ENCODE data around the gene CCDC34. TPM values are rescaled to one million over a fixed set of nuclear protein-coding genes. Genes with fewer than 3 reads are reported as not detected.

CCDC34 gene
- total RNA-seq, 4 donors from 2014 or later, result 1.8 to 4.7 (median 3.0) TPM

DNA sequence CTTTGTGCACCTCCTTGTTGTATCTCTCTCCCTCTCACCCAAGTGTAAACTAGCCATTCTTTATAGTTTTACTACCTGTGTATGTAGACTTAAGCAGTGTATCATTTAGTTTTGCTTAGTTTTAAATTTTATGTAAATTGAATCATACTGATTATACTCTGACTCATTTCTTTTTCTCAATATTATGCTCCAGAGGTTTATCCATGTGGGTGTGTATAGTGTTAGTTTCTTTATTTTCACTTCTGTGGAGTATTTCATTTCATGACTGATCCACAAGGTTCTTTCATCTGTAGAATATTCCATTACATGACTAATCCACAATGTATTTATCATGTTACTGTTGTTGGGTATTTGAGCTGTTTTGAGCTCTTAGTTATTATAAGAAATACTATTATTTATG is 62.0 kb downstream of the CCDC34 start:
- no peak for TF ChIP-seq CTCF (IDR thresholded peaks at IDR 0.05; ENCODE audit: low read depth)

DNA sequence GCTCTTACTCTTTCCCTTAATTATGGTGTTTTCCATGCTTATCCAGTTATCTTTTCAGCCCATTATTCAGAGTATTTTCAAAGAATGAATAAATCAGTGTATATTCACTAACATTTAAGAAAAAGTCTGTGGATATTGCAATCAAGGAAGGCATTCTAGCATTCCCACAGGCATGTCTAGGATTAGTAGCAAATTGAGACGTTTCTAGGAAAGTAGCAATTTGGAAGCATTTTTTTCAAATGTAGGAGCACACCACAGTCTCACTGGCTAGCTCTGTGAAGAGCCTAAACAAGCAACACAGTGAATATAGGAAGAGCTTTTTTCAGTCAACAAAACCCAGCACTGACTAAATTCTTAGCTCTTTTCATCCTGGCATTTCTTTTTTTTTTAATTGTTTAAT is 65.4 kb downstream of the CCDC34 start:
- TF ChIP-seq CTCF (IDR thresholded peaks at IDR 0.05; ENCODE audit: low read depth), result no peak

DNA sequence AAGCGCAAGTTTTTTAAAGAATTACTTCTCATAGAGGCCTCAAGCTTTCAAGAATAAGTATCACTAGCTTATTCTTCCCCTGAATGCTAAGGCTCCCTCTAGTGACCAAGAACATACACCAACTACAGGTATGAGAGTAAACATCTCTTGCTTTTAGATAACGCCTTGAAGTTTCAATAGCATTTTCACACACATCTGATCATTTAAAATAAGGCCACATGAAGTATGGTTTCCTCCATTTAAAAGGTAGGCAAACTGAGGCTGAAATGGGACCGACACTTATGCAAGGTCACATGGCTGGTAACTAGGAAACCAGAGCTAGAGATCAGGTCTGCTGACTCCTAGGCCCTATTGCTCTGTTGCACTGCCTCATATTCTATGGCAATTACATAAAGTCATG is 66.5 kb downstream of the CCDC34 start:
- TF ChIP-seq CTCF (IDR thresholded peaks at IDR 0.05; ENCODE audit: low read depth), result no peak

GRCh38 chr11:27295928-27296327 is 67.1 kb downstream of the CCDC34 start:
- no peak for TF ChIP-seq CTCF (IDR thresholded peaks at IDR 0.05; ENCODE audit: low read depth)

DNA sequence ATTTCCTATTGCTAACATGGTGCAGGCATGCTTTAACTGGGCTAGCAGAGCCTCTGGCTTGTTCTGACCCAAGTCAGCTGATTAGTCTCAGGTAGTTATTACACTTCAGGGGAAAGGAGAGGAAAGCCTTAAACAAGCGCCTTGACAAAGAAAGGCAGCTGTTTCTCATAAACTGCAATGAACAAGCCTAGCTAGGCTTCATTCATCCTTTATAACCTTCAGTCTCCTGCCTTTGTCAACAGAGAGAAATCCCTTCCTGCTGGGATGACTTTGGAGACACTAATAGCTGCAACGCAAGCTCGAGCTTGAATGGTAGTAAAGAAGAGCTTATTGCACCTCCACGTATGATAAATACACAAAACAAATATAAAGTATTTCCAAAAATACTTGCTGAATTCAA is 68.4 kb downstream of the CCDC34 start:
- TF ChIP-seq CTCF (IDR thresholded peaks at IDR 0.05; ENCODE audit: low read depth), result no peak

DNA sequence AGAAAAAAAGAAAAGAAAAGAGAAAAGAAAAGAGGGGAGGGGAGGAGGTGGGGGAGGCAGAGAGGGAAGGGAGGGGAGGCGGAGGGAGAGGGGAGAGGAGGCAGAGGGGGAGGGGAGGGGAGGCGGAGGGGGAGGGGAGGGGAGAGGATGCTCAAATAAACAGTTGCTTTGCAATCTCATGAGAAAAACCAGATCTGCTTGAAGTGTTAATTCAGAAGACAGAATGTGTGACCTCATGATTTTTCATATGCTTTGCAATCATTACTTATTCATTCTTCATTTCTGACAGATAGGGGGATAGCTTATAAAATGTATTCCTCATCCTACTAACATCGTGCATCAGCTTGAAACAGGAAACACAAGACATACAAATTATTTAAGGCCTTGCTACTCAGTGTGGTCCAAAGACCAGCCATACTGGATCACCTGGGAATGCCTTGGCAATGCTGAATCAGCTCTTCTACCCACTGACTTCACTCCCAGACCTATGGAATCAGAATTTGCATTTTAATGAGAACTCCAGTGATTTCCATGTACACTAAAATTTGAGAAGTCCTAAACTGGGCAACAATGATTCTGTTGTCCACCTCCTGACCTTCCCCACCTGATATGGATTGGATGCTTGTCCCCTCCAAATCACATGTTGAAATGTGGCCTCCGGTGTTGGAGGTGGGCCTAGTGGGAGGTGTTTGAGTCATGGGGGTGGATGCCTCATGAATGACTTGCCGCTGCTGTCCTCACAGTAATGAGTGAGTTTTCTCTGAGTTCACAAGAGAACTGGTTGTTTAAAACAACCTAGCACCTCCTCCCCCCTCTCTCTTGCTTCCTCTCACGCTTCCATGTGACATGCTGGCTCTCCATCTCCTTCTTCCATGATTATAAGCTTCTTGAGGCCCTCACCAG is 69.2 kb downstream of the CCDC34 start:
- TF ChIP-seq CTCF (IDR thresholded peaks at IDR 0.05; ENCODE audit: low read depth), result no peak

DNA sequence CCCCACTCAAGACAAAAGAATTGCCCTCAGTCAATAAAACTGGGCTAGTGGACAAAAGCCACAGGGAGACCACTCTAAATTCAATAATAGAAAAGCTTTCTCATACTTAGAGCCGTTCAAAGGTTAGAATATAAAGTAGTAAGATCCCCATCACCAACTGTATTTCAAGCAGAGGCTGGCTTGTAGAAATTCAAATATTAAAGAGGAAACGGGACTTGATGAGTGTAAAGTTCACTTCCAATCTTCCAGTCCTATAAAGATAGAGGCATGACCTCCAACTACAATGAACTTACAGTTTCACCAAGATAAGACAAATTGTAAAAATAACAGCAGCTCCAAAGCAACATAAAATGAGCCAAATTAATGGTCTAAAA is 70.4 kb downstream of the CCDC34 start:
- no peak for TF ChIP-seq CTCF (IDR thresholded peaks at IDR 0.05; ENCODE audit: low read depth)

Measured in subcutaneous adipose tissue (tissue), 4 donors.